Hepatic stellate cell (primary cell): ENCODE results near the gene NAPG.
"Not testable (repeated sequence)": the region's sequence is repeated elsewhere in the genome, so short reads cannot be mapped to it uniquely, and the experiment has no call there.

Experiments
- DNase-seq: peaks from one replicate; pipeline ENCODE4 v3.0.0; 2011; ENCODE audit warnings: low spot score

Gene NAPG

DNA sequence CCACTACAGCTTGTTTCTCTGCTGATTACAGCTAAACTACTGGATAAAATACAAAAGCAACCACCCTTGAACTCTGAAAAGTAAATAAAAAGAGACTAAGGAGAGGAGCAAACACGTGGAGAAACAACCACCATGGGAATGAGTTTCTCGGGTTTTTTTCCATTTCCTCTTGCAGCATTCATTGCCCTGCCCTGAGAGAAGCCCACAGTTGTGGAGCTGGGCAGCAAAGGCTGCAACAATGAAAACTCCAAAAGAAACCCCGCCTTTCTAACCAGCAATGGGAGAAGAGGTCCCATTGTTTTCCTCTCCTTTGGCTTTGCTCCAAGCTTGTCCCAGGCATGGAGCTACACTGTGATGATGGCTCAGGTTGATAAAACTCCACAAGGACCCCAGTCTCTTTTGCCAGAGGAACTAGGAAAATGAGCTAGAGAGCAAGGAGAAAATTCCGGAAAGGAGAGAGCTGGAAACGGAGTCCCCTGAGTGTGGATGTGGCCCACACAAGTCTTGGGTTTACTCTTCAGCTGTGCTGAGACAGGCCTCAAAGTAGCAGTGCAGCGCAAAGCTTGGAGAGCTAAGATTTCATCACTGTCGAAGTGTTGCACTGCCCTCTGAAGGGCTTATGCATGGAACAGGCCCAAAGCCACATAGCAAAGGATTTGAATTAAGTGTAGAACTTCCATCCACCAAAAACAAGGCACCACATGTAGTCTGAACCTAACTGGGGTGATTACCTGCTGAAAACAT, 20.9 kb downstream of the NAPG start:
- no peak for DNase-seq

- no peak for DNase-seq
Measured at GRCh38 chr18:10552226-10552625, 26.4 kb downstream of the NAPG start.

GRCh38 chr18:10556251-10556650, 30.4 kb downstream of the NAPG start:
- not testable (repeated sequence) for DNase-seq

- no peak for DNase-seq
Measured at GRCh38 chr18:10557085-10557677, 31.4 kb downstream of the NAPG start.

DNA sequence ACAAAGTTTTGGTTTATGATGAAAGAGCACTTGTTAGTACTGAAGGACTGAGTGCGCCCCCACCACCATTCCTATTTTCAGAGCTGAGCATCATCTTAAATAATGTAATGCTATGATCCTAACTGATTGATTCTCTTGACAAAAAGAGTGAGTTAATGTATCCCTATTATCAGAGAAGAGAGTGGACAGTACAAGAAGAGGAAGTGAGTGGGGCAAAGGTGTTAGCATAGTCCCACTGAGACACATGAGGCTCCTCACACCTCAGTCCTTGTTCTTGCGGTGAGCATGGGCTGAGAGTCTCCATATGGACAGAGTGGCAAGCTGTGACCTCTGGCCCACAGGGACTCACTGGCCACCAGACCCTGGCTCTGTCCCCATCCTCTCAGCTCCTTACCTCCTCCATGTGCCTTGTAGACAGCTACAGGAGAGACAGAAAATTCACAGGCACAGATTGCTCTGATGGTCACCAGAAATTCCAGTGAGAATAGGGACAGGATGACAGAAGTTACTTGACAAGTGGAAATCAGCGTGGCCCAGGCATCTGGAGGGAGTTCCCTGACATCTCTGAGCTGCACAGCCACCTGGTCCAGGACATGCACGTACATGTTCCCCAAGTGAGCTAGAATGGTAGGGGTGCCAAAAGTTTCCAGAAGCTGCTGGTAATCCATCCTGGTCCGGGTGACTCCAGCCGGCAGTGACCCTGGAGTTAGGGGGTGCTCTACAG, 32.6 kb downstream of the NAPG start:
- no peak for DNase-seq

DNA sequence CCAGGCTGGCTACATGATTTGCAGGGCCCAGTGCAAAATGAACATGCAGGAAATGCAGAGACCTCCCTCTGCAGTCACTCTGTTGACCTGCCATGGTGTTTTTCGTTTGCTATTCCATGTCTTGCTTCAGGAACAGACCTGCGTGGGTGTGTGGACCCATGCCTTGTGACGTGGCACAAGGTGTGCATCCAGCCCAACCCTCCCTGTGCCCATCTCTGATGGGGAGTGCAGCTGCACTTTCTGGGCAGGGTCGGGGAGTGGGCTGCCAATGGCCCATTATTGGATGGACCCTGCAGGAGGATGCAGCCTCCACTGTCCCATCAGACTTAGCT, 33.1 kb downstream of the NAPG start:
- DNase-seq: no peak

DNA sequence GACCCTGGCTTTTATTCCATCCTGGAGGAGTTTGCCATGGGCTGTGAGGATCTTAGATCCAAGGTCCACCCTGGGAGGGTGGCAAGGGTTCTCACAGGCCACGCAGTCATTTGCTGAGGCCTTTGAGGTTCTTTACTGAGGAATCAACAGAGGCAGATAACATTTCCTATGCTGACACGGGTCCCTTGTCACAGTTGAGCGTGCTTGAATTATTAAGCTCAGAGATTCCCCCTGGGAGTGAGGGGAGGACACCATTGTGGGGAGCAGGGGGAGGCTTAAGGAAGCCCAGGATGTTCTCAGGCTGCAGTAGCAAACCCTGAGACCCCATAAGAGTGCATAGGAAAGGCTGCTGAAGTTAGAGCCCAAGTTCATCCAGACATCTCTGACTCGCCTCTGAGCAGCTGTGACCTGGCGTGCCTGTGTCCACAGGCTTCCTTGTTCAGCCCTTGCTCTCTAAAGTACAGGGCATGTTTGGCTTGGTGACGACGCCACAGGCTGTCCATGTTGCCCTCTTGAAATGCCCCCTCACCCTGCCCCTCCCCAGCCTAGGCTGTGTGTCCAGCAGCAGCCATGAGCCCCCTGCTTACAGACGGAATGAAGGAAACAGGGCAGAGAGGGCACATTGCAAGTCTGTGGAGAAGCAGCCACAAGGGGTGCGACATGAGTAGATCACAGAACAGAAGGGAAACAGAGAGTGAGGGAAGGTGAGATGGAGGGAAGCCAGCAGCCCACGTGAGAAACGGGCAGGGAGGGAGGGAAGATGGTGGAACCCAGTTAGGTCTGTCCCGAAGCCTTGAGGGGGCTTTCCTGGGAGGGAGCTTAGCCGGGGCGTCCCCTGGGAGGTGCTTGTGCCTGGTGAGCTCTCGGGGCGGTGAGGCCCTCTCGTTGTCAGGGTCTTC, 34.0 kb downstream of the NAPG start:
- no peak for DNase-seq

DNA sequence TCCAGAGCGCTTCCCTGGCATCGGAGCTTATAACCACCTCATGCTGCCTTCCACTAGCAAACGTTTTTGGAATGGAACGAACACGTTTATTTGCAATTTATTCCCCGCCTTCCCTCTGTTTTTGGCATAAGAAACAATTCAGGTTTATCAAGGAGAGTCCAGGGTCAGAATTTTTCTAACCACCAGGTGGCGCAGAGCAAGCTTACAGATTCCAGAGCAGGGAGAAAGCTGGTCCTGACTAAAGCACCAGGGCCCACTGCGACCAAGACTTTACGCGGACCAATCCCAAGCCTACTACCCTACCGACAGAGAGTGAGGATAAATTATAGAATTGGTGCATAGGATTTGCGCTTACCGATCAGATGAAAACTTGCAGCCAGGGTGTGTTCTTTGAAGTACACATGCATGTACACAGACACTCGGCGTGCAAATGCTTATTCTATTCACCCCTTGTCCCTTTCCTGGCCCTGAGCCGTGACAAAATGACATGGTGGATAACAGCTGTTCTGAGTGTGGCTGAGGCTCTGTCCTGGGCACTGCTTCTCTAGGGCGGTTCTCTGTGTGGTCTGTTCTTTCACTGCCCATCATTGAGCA, 34.7 kb downstream of the NAPG start:
- peak; percentile 73 for DNase-seq

- DNase-seq: no peak
Measured at GRCh38 chr18:10562773-10563160, 36.9 kb downstream of the NAPG start.

DNA sequence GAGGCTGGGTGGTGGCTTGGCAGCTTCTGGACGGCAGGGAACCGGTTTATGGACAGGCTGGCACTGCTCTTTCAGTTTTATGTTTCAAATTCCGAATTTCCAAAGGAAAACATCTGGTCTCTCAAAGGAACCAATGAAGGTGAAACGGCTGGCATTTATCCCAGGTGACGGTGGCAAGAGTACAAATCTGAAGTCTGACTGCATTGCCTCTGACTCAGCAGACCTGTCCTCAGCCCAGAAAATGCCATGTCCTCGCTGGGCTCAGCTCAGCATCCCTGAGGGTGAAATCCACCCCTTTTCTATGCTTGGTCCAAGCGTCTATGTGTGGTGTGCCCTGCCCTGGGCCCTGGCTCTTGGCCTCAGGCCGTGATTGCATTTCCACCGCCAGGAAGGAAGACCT, 38.1 kb downstream of the NAPG start:
- no peak for DNase-seq

- no peak for DNase-seq
Measured at GRCh38 chr18:10564975-10565773, 39.3 kb downstream of the NAPG start.

DNA sequence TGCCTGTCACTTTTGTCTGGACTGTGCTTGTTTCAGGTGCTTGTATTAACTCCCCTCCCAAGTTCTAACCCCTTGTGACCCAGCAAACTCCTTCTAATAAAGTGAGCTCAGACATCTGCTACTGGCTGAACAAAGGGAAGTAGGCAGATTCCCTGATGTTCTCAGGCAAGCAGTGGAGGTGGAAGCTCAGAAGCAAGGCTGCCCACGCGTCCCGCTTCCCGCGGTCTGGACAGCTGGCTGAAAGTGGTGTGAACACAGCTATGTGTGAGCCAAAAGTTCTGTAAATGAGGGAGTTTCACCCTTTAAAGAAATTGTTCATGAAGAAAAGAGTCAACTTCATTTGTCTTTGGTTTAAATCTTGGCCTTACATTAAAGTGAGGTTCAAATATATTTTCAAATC, 40.0 kb downstream of the NAPG start:
- DNase-seq: no peak

DNA sequence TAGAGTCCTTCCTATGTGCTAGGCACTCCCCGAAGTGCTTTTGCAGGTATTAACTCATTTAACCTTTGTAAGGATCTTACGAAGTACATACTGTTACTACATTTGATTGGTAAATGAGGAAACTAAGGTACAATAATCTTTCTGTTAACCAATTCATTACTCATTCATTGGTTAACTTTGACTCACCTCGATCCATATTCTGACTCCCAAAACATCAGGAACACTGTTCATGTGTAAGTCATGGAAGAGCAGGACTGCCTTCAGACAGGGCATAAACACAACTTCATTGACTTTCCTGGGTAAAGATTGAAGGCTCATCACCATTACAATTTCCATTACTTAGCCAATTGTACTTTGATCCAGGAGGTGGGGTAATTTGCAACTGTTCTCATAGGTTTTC, 40.6 kb downstream of the NAPG start:
- no peak for DNase-seq

DNA sequence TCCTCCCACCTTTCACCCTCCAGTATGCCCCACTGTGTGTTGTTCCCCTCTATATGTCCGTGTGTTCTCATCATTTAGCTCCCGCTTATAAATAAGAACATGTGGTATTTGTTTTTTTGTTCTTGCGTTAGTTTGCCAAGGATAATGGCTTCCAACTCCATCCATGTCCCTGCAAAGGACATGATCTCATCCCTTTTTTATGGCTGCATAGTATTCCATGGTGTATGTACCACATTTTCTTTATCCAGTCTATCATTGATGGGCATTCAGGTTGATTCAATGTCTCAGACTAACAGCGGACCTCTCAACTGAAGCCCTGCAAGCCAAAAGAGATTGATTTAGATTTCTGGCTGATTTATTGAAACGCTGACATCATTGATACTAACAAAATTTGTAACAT, 44.1 kb downstream of the NAPG start:
- DNase-seq: not testable (repeated sequence)

GRCh38 chr18:10570622-10571021, 44.8 kb downstream of the NAPG start:
- DNase-seq: no peak

GRCh38 chr18:10571537-10571936, 45.7 kb downstream of the NAPG start:
- DNase-seq: no peak

GRCh38 chr18:10573261-10573660, 47.4 kb downstream of the NAPG start:
- not testable (repeated sequence) for DNase-seq

GRCh38 chr18:10574412-10574811, 48.6 kb downstream of the NAPG start:
- DNase-seq: not testable (repeated sequence)

- DNase-seq: not testable (repeated sequence)
Measured at GRCh38 chr18:10577842-10578572, 52.2 kb downstream of the NAPG start.

DNA sequence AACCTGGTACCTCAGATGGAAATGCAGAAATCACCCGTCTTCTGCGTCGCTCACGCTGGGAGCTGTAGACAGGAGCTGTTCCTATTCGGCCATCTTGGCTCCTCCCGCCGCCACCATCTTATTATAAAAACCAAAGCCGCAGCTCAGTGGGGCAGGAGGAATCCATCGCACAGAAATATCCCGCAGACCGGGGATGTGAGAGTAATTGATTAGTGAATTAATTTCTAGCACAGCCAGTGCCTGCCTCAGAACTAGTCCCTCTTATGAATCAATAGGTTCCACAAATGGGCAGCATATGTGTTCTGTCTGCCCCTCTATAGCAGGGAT, 52.7 kb downstream of the NAPG start:
- DNase-seq: not testable (repeated sequence)
